ENCODE measurements around the gene PAK5.

Gene PAK5

GRCh38 chr20:9531581-9531980 lies 307.3 kb downstream of the PAK5 start:
- TF ChIP-seq, protein P1, sequence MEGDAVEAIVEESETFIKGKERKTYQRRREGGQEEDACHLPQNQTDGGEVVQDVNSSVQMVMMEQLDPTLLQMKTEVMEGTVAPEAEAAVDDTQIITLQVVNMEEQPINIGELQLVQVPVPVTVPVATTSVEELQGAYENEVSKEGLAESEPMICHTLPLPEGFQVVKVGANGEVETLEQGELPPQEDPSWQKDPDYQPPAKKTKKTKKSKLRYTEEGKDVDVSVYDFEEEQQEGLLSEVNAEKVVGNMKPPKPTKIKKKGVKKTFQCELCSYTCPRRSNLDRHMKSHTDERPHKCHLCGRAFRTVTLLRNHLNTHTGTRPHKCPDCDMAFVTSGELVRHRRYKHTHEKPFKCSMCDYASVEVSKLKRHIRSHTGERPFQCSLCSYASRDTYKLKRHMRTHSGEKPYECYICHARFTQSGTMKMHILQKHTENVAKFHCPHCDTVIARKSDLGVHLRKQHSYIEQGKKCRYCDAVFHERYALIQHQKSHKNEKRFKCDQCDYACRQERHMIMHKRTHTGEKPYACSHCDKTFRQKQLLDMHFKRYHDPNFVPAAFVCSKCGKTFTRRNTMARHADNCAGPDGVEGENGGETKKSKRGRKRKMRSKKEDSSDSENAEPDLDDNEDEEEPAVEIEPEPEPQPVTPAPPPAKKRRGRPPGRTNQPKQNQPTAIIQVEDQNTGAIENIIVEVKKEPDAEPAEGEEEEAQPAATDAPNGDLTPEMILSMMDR (IDR thresholded peaks at IDR 0.05; ENCODE audit: poor library complexity, severe bottlenecking), result no peak
- no peak for ATAC-seq (ENCODE audit: low read depth)

GRCh38 chr20:9523636-9524035 lies 315.2 kb downstream of the PAK5 start:
- no peak overlapping the region for H3K4me3 ChIP-seq (ENCODE audit: severe bottlenecking)
- H3K9me3 ChIP-seq (ENCODE audit: severe bottlenecking), result no peaks in the 10 kb centered on the region
- no peaks in the 10 kb centered on the region for H3K4me1 ChIP-seq (ENCODE audit: insufficient read depth, poor library complexity, severe bottlenecking)
- ATAC-seq (ENCODE audit: low read depth) (no peak), DNase-seq (ENCODE audit: low spot score) (no peak)
- H3K27ac ChIP-seq (ENCODE audit: poor library complexity, severe bottlenecking), result no peak overlapping the region
- peaks cover 5% of the 10 kb centered on the region for H3K27me3 ChIP-seq (ENCODE audit: insufficient read depth, poor library complexity, severe bottlenecking)
- TF ChIP-seq, protein P1 (IDR thresholded peaks at IDR 0.05; ENCODE audit: poor library complexity, severe bottlenecking), result no peak
- no peaks in the 10 kb centered on the region for H3K36me3 ChIP-seq (ENCODE audit: low read depth)

More at GRCh38 chr20:9531581-9531980, 307.3 kb downstream of the PAK5 start:
- Histone ChIP-seq H3K9me3 (ENCODE audit: severe bottlenecking) (no peaks in the 10 kb centered on the region), H3K27ac (ENCODE audit: poor library complexity, severe bottlenecking) (no peak overlapping the region), H3K27me3 (ENCODE audit: insufficient read depth, poor library complexity, severe bottlenecking) (no peaks in the 10 kb centered on the region), H3K36me3 (ENCODE audit: low read depth) (no peaks in the 10 kb centered on the region), H3K4me3 (ENCODE audit: severe bottlenecking) (no peak overlapping the region), H3K4me1 (ENCODE audit: insufficient read depth, poor library complexity, severe bottlenecking) (peaks cover 9% of the 10 kb centered on the region)
- DNase-seq (ENCODE audit: low spot score), result no peak

- Histone ChIP-seq H3K27me3 (ENCODE audit: insufficient read depth, poor library complexity, severe bottlenecking) (peaks cover 39% of the 10 kb centered on the region), H3K4me1 (ENCODE audit: insufficient read depth, poor library complexity, severe bottlenecking) (no peaks in the 10 kb centered on the region), H3K27ac (ENCODE audit: poor library complexity, severe bottlenecking) (no peak overlapping the region), H3K36me3 (ENCODE audit: low read depth) (no peaks in the 10 kb centered on the region), H3K9me3 (ENCODE audit: severe bottlenecking) (no peaks in the 10 kb centered on the region), H3K4me3 (ENCODE audit: severe bottlenecking) (no peak overlapping the region)
- DNase-seq (ENCODE audit: low spot score), result no peak
- no peak for ATAC-seq (ENCODE audit: low read depth)
- TF ChIP-seq, protein P1 (IDR thresholded peaks at IDR 0.05; ENCODE audit: poor library complexity, severe bottlenecking), result no peak
Measured at GRCh38 chr20:9520086-9520485, 318.8 kb downstream of the PAK5 start.

- Histone ChIP-seq H3K27me3 (ENCODE audit: insufficient read depth, poor library complexity, severe bottlenecking) (peaks cover 53% of the 10 kb centered on the region), H3K36me3 (ENCODE audit: low read depth) (no peaks in the 10 kb centered on the region), H3K4me3 (ENCODE audit: severe bottlenecking) (no peak overlapping the region), H3K9me3 (ENCODE audit: severe bottlenecking) (no peaks in the 10 kb centered on the region), H3K27ac (ENCODE audit: poor library complexity, severe bottlenecking) (no peak overlapping the region), H3K4me1 (ENCODE audit: insufficient read depth, poor library complexity, severe bottlenecking) (no peaks in the 10 kb centered on the region)
- ATAC-seq (ENCODE audit: low read depth), result no peak
- no peak for DNase-seq (ENCODE audit: low spot score)
- TF ChIP-seq, protein P1 (IDR thresholded peaks at IDR 0.05; ENCODE audit: poor library complexity, severe bottlenecking), result no peak
Measured at GRCh38 chr20:9518576-9519175, 320.2 kb downstream of the PAK5 start.
